DOHH2 (cell line): ENCODE data around the gene TTC21B.

ENCODE experiments used
- H3F3A ChIP-seq: fragments of 200-600 bp; sonication (generic), shearing (Covaris generic); 2 replicates; pipeline ENCODE4 v1.6.0; 2016; ENCODE audit warnings: antibody characterized with exemption, mild to moderate bottlenecking; ENCODE audit not compliant: control insufficient read depth, insufficient read depth
- H3K27ac ChIP-seq: fragments of 200-600 bp; sonication (generic); 2 replicates; pipeline ENCODE4 v1.5.1; 2014; ENCODE audit warnings: low read depth, mild to moderate bottlenecking, low read length, moderate library complexity
- H3K27me3 ChIP-seq: fragments of 200-600 bp; sonication (generic); 2 replicates; pipeline ENCODE4 v1.6.1; 2014; ENCODE audit warnings: mild to moderate bottlenecking, low read length, mixed read lengths; ENCODE audit not compliant: control insufficient read depth
- H3K36me3 ChIP-seq: fragments of 200-600 bp; sonication (generic); 2 replicates; pipeline ENCODE4 v1.6.1; 2014; ENCODE audit warnings: mild to moderate bottlenecking, low read length, moderate library complexity, mixed read lengths; ENCODE audit not compliant: control insufficient read depth
- H3K4me1 ChIP-seq: fragments of 200-600 bp; sonication (generic); 2 replicates; pipeline ENCODE4 v1.6.1; 2014; ENCODE audit warnings: mild to moderate bottlenecking, low read length, mixed read lengths; ENCODE audit not compliant: control insufficient read depth
- H3K4me2 ChIP-seq: fragments of 200-600 bp; sonication (generic); 2 replicates; pipeline ENCODE4 v1.6.0; 2014; ENCODE audit warnings: mild to moderate bottlenecking, low read length, moderate library complexity
- H3K4me3 ChIP-seq: fragments of 200-600 bp; sonication (generic); 2 replicates; pipeline ENCODE4 v1.5.1; 2014; ENCODE audit warnings: mild to moderate bottlenecking, low read length, mixed read lengths
- H3K79me2 ChIP-seq: fragments of 200-600 bp; sonication (generic); 2 replicates; pipeline ENCODE4 v1.6.1; 2014; ENCODE audit warnings: mild to moderate bottlenecking, low read length, mixed read lengths; ENCODE audit not compliant: control insufficient read depth
- H3K9me2 ChIP-seq: fragments of 200-600 bp; sonication (generic); replicated peaks from 2 replicates; pipeline ENCODE4 v1.6.1; 2014; ENCODE audit warnings: mild to moderate bottlenecking, low read length, mixed read lengths; ENCODE audit not compliant: control insufficient read depth
- H3K9me3 ChIP-seq: fragments of 200-600 bp; sonication (generic); 2 replicates; pipeline ENCODE4 v1.6.1; 2014; ENCODE audit warnings: antibody characterized with exemption, low read length, mixed read lengths; ENCODE audit not compliant: control insufficient read depth, insufficient read depth
- H4K20me1 ChIP-seq: fragments of 200-600 bp; sonication (generic); 2 replicates; pipeline ENCODE4 v1.6.0; 2014; ENCODE audit warnings: low read depth, mild to moderate bottlenecking, antibody characterized with exemption, low read length, moderate library complexity; ENCODE audit not compliant: control insufficient read depth, insufficient read depth
- CTCF ChIP-seq: fragments of 200-600 bp; sonication (generic); IDR thresholded peaks from one replicate; pipeline ENCODE4 v1.5.1; 2014; ENCODE audit warnings: antibody characterized with exemption, mild to moderate bottlenecking, low read depth, low read length; ENCODE audit not compliant: poor library complexity, severe bottlenecking
- EZH2phosphoT487 ChIP-seq: fragments of 200-600 bp; sonication (generic); IDR thresholded peaks from 2 replicates; pipeline ENCODE4 v1.6.1; 2017; ENCODE audit warnings: borderline replicate concordance, mild to moderate bottlenecking, antibody characterized with exemption, low read length, moderate library complexity, mixed read lengths

TTC21B gene

GRCh38 chr2:165876269-165876668 lies 77.3 kb downstream of the TTC21B start:
- Histone ChIP-seq H3K9me3 (no peaks in the 10 kb centered on the region), H3K9me2 (no peaks in the 10 kb centered on the region), H3F3A (0 out of 2 replicates have a peak, but pooled peaks cover 5% of the 10 kb centered on the region), H3K4me1 (peaks cover 5% of the 10 kb centered on the region), H4K20me1 (no peaks in the 10 kb centered on the region), H3K79me2 (no peaks in the 10 kb centered on the region), H3K36me3 (peaks cover 10% of the 10 kb centered on the region), H3K27me3 (no peaks in the 10 kb centered on the region), H3K4me3 (no peak overlapping the region), H3K27ac (no peak overlapping the region), H3K4me2 (no peak overlapping the region)
- TF ChIP-seq CTCF (no peak), EZH2phosphoT487 (no peak)

GRCh38 chr2:165874445-165875039 lies 79.0 kb downstream of the TTC21B start:
- H3K27ac ChIP-seq: peak overlapping the region; percentile 24; the same call in 1 of the 2 replicates
- no peaks in the 10 kb centered on the region for H4K20me1 ChIP-seq
- peak overlapping the region; percentile 48 for H3K4me3 ChIP-seq
- no peaks in the 10 kb centered on the region for H3K9me2 ChIP-seq
- H3K36me3 ChIP-seq: 0 out of 2 replicates have a peak, but pooled peaks cover 4% of the 10 kb centered on the region
- no peaks in the 10 kb centered on the region for H3K27me3 ChIP-seq
- H3K4me1 ChIP-seq: peaks cover 5% of the 10 kb centered on the region
- H3K4me2 ChIP-seq: peak overlapping the region; percentile 65
- TF ChIP-seq CTCF (peak; percentile 67), EZH2phosphoT487 (no peak)
- 0 out of 2 replicates have a peak, but pooled peaks cover 5% of the 10 kb centered on the region for H3F3A ChIP-seq
- H3K9me3 ChIP-seq: no peaks in the 10 kb centered on the region
- H3K79me2 ChIP-seq: no peaks in the 10 kb centered on the region

GRCh38 chr2:165872101-165872791 lies 81.3 kb downstream of the TTC21B start:
- Histone ChIP-seq H4K20me1 (no peaks in the 10 kb centered on the region), H3K4me1 (peaks cover 5% of the 10 kb centered on the region), H3K27me3 (no peaks in the 10 kb centered on the region), H3K9me2 (no peaks in the 10 kb centered on the region), H3K4me2 (no peak overlapping the region), H3F3A (0 out of 2 replicates have a peak, but pooled peaks cover 5% of the 10 kb centered on the region), H3K4me3 (no peak overlapping the region), H3K79me2 (no peaks in the 10 kb centered on the region), H3K36me3 (no peaks in the 10 kb centered on the region), H3K9me3 (no peaks in the 10 kb centered on the region), H3K27ac (no peak overlapping the region)
- TF ChIP-seq EZH2phosphoT487 (no peak), CTCF (no peak)
